Stimulated activated CD4-positive, alpha-beta T cell treated with anti-CD3 and anti-CD28 coated beads, Interleukin-12 subunit alpha, Interleukin-12 subunit beta, amount 100 ng/mL, for 24 hours (primary cell): ENCODE measurements around the gene CDK14.
"Not testable (repeated sequence)": the region's sequence is repeated elsewhere in the genome, so short reads cannot be mapped to it uniquely, and the experiment has no call there.

Source experiments
- DNase-seq, 2 experiments: peaks; one replicate each; pipeline ENCODE4 v3.0.0-alpha.2; 2020; ENCODE audit warnings: low read depth in 2 of 2

Gene CDK14

GRCh38 chr7:90719155-90719554 is 123.0 kb downstream of the CDK14 start:
- no peak for DNase-seq

- DNase-seq = no peak
Measured at GRCh38 chr7:90720984-90721760, 125.1 kb downstream of the CDK14 start.

- no peak for DNase-seq
Measured at GRCh38 chr7:90721869-90722431, 125.8 kb downstream of the CDK14 start.

GRCh38 chr7:90723233-90723632 is 127.1 kb downstream of the CDK14 start:
- no peak for DNase-seq

- DNase-seq = no peak
Measured at GRCh38 chr7:90723866-90724265, 127.7 kb downstream of the CDK14 start.

GRCh38 chr7:90726120-90726519 is 130.0 kb downstream of the CDK14 start:
- DNase-seq = no peak

- no peak for DNase-seq
Measured at GRCh38 chr7:90726623-90727022, 130.5 kb downstream of the CDK14 start.

GRCh38 chr7:90727412-90727811 is 131.3 kb downstream of the CDK14 start:
- DNase-seq = no peak

GRCh38 chr7:90728568-90728967 is 132.4 kb downstream of the CDK14 start:
- no peak for DNase-seq

- DNase-seq = not testable (repeated sequence)
Measured at GRCh38 chr7:90735611-90736280, 139.6 kb downstream of the CDK14 start.

GRCh38 chr7:90736316-90736715 is 140.2 kb downstream of the CDK14 start:
- DNase-seq = no peak

GRCh38 chr7:90736968-90737939 is 141.1 kb downstream of the CDK14 start:
- no peak for DNase-seq

- no peak for DNase-seq
Measured at GRCh38 chr7:90738249-90738648, 142.1 kb downstream of the CDK14 start.

- DNase-seq = no peak
Measured at GRCh38 chr7:90739716-90740115, 143.6 kb downstream of the CDK14 start.

GRCh38 chr7:90740386-90740785 is 144.3 kb downstream of the CDK14 start:
- no peak for DNase-seq

GRCh38 chr7:90743626-90744025 is 147.5 kb downstream of the CDK14 start:
- DNase-seq = no peak

GRCh38 chr7:90747516-90747915 is 151.4 kb downstream of the CDK14 start:
- no peak for DNase-seq

- no peak for DNase-seq
Measured at GRCh38 chr7:90749262-90749661, 153.1 kb downstream of the CDK14 start.

GRCh38 chr7:90749774-90750173 is 153.7 kb downstream of the CDK14 start:
- no peak for DNase-seq

- no peak for DNase-seq
Measured at GRCh38 chr7:90751595-90751994, 155.5 kb downstream of the CDK14 start.

- DNase-seq = no peak
Measured at GRCh38 chr7:90752051-90752450, 155.9 kb downstream of the CDK14 start.

GRCh38 chr7:90755041-90755440 is 158.9 kb downstream of the CDK14 start:
- no peak for DNase-seq
